HL-60 (cell line): ENCODE data around the gene PPP1R1B.

Experiments
- CTCF ChIP-seq: IDR thresholded peaks from one replicate; pipeline ENCODE4 v1.5.1; 2011; ENCODE audit warnings: low read length, control low read depth, inconsistent platforms; ENCODE audit not compliant: insufficient read depth
- GABPA ChIP-seq: IDR thresholded peaks from 2 replicates; pipeline ENCODE4 v1.6.1; 2012; ENCODE audit warnings: low read depth
- POLR2AphosphoS5 ChIP-seq: IDR thresholded peaks from 2 replicates; pipeline ENCODE4 v1.6.1; 2012; ENCODE audit warnings: low read depth
- REST ChIP-seq: IDR thresholded peaks from 2 replicates; pipeline ENCODE4 v1.6.1; 2012; ENCODE audit warnings: low read depth; ENCODE audit not compliant: insufficient replicate concordance

GRCh38 chr17:39618956-39619785, 7.6 kb upstream of the PPP1R1B start:
- TF ChIP-seq CTCF (no peak), GABPA (no peak), REST (no peak), POLR2AphosphoS5 (no peak)
